Naive thymus-derived CD8-positive, alpha-beta T cell (primary cell): ENCODE data around the gene GLB1L3. TPM values are rescaled to one million over a fixed set of nuclear protein-coding genes. Genes with fewer than 3 reads are reported as not detected.

Experiments
- ATAC-seq, 2 donors: fragments of 150-1000 bp; cut with Tn5 transposase in 1 of 2; sonication (Bioruptor Pico), chemical (Tn5 transposase) in 1 of 2; 1 replicate in 1 of 2; 2 replicates in 1 of 2; pipeline ENCODE4 v1.10.0; 2021; ENCODE audit warnings: mild to moderate bottlenecking in 2 of 2, moderate library complexity in 2 of 2
- POLR2A ChIA-PET: fragments of 350-600 bp; sonication (Branson Sonifier 250); formaldehyde crosslinking; loops from one replicate; lab custom pipeline; 2021; ENCODE audit warnings: antibody characterized with exemption; lab: Charles Lee
- DNase-seq, 10 donors: peaks; one replicate each; pipeline versions ENCODE4 v3.0.0 to v3.0.0-alpha.2; 2020 to 2022
- H3K27ac Mint-ChIP-seq, 10 donors: one replicate each; pipeline ENCODE4 v1.8.0; 2020 to 2022; ENCODE audit warnings: mild to moderate bottlenecking in 10 of 10, mixed read lengths in 10 of 10, moderate library complexity in 4 of 10, inconsistent platforms in 1 of 10
- H3K27me3 Mint-ChIP-seq, 5 donors: one replicate each; pipeline ENCODE4 v1.8.0; 2021 to 2022; ENCODE audit warnings: mixed read lengths in 5 of 5
- H3K36me3 Mint-ChIP-seq, 3 donors: one replicate each; pipeline ENCODE4 v1.8.0; 2020 to 2022; ENCODE audit warnings: mixed read lengths in 3 of 3, mild to moderate bottlenecking in 2 of 3, inconsistent platforms in 1 of 3
- H3K4me1 Mint-ChIP-seq, 4 donors: one replicate each; pipeline ENCODE4 v1.8.0; 2021 to 2022; ENCODE audit warnings: mixed read lengths in 4 of 4
- H3K4me3 Mint-ChIP-seq, 10 donors: one replicate each; pipeline ENCODE4 v1.8.0; 2020 to 2022; ENCODE audit warnings: mild to moderate bottlenecking in 10 of 10, mixed read lengths in 10 of 10, moderate library complexity in 6 of 10, inconsistent platforms in 1 of 10
- H3K9me3 Mint-ChIP-seq, 9 donors: one replicate each; pipeline ENCODE4 v1.8.0; 2020 to 2022; ENCODE audit warnings: mixed read lengths in 9 of 9, mild to moderate bottlenecking in 3 of 9, inconsistent platforms in 1 of 9, moderate library complexity in 1 of 9
- polyA plus RNA-seq, 3 donors: library from polyadenylated mRNA; unstranded; fragments of 300-500 nt; fragmentation: Illumina TruSeq; gene quantifications; one replicate each; pipeline ENCODE4 v1.2.3, GENCODE V29; 2021
- total RNA-seq, 8 experiments: library from RNA in 2 of 8; stranded (reverse) in 2 of 8; gene quantifications; one replicate each; pipeline ENCODE4 v1.2.3 and lab custom pipeline; 2021 to 2026

The GLB1L3 gene
- total and polyA plus RNA-seq, 5 experiments from 2014 or later: 1.2 to 2.5 (median 2.0) TPM

- POLR2A ChIA-PET: interaction anchor here (1.0 kb wide), 1 partner anchor 12 kb away, joined by 3 read pairs; no protein-coding TSS in a partner anchor
- Mint-ChIP-seq H3K27ac (peak overlapping the region in 2 of 10 donors; percentile 28 to 77), H3K9me3 (no peaks in the 10 kb centered on the region), H3K27me3 (no peaks in the 10 kb centered on the region), H3K4me3 (no peak overlapping the region), H3K4me1 (peaks cover 3 to 14% (median 13%) of the 10 kb centered on the region in 4 donors), H3K36me3 (peaks cover 0 to 68% (median 7%) of the 10 kb centered on the region in 3 donors)
- ATAC-seq (no peak), DNase-seq (no peak)
Observed at GRCh38 chr11:134237557-134237922, 38.6 kb upstream of the GLB1L3 start.

DNA sequence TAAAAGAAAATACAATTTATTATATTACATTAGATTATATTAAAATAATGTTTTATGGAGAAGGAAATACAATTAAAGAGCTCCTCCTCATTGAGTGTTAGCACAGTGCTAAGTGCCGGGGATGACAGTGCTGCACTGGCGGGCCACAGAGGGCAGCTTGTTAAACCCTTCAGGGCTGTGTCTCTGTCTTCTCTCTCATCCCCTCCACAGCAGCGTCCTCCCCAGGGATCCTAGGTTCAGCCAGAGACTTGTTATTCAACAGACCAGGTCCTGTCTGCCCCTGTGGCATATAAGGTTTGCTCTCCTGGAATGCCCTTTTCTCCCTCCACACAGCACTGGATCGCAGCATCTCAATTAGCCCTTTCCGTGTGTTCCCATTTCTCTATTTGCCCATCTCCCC lies 37.2 kb upstream of the GLB1L3 start:
- POLR2A ChIA-PET: interaction anchor here (0.9 kb wide), 1 partner anchor 14 kb away, joined by 3 read pairs; the partner anchor contains the start of gene VPS26B
- Mint-ChIP-seq H3K4me1 (peaks cover 0 to 8% (median 2%) of the 10 kb centered on the region in 4 donors), H3K27me3 (no peaks in the 10 kb centered on the region), H3K4me3 (no peak overlapping the region), H3K27ac (peak overlapping the region in 1 of 10 donors; percentile 22), H3K9me3 (no peaks in the 10 kb centered on the region), H3K36me3 (peaks cover 0 to 80% (median 7%) of the 10 kb centered on the region in 3 donors)
- no peak for ATAC-seq
- no peak for DNase-seq

GRCh38 chr11:134240592-134240991 lies 35.6 kb upstream of the GLB1L3 start:
- ATAC-seq (no peak), DNase-seq (no peak)
- peaks cover 0 to 8% (median 2%) of the 10 kb centered on the region in 4 donors for H3K4me1 Mint-ChIP-seq
- H3K4me3 Mint-ChIP-seq: no peak overlapping the region
- no peaks in the 10 kb centered on the region for H3K27me3 Mint-ChIP-seq
- peak overlapping the region in 3 of 10 donors; percentile 0 to 24 (median 19) for H3K27ac Mint-ChIP-seq
- H3K9me3 Mint-ChIP-seq: no peaks in the 10 kb centered on the region
- H3K36me3 Mint-ChIP-seq: peaks cover 0 to 83% (median 7%) of the 10 kb centered on the region in 3 donors
- POLR2A ChIA-PET: interaction anchor here (1.1 kb wide), 1 partner anchor 212 kb away, joined by 3 read pairs; no protein-coding TSS in a partner anchor

DNA sequence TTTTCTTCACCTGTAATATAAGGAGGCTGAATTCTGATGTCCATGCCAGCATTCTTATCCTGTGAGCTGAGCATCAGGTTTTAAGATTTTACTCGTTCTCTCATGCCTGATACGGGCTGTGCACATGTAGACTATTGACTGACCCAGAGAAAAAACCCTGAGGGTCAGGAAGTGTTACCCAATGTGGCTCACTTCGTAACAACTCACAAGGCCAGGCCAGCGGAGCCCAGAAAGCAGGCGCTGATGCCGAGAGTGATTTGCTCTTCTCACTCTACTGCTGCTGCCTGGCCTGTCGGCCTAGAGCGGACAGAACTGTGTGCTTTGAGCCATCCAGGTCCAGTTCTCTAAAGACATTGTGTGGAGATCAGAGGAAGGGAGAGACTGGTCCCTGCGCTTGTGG lies 33.8 kb upstream of the GLB1L3 start:
- Mint-ChIP-seq H3K27ac (peak overlapping the region in 2 of 10 donors; percentile 29 to 46), H3K36me3 (peaks cover 0 to 79% (median 4%) of the 10 kb centered on the region in 3 donors), H3K27me3 (no peaks in the 10 kb centered on the region), H3K4me3 (no peak overlapping the region), H3K4me1 (peaks cover 0 to 4% (median under 1%) of the 10 kb centered on the region in 4 donors), H3K9me3 (no peaks in the 10 kb centered on the region)
- DNase-seq (no peak), ATAC-seq (no peak)
- POLR2A ChIA-PET: no interaction called here

GRCh38 chr11:134243913-134244312 lies 32.3 kb upstream of the GLB1L3 start:
- Mint-ChIP-seq H3K9me3 (no peaks in the 10 kb centered on the region), H3K27me3 (no peaks in the 10 kb centered on the region), H3K36me3 (peaks cover 0 to 84% (median 7%) of the 10 kb centered on the region in 3 donors), H3K4me1 (no peaks in the 10 kb centered on the region), H3K4me3 (no peak overlapping the region), H3K27ac (peak overlapping the region in 1 of 10 donors; percentile 62)
- ATAC-seq: no peak
- no peak for DNase-seq
- POLR2A ChIA-PET: interaction anchor here (1.5 kb wide), 1 partner anchor 20 kb away, joined by 4 read pairs; the partner anchor contains the start of genes NCAPD3 and VPS26B

GRCh38 chr11:134244593-134244992 lies 31.6 kb upstream of the GLB1L3 start:
- H3K27me3 Mint-ChIP-seq: no peaks in the 10 kb centered on the region

DNA sequence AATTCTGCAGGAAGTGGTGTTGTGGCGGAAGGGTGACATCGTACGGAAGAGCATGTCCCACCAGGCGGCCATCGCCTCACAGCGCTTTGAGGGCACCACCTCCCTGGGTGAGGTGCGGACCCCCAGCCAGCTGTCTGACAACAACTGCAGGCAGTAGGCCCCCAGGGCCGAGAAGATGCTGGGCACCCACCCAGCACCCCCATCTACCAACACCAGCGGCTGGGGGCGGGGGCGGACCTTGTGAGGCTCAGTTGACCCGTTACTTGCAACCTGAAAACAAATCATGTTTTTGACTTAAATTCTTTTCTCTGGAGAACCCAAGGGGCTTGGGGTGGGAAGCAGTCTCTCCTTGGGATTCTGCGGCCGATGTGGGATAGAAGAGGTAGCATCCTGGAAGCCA lies 30.7 kb upstream of the GLB1L3 start:
- peaks cover 0 to 2% (median 0%) of the 10 kb centered on the region in 4 donors for H3K4me1 Mint-ChIP-seq
- no peak for DNase-seq
- peak overlapping the region in 1 of 10 donors; percentile 56 for H3K27ac Mint-ChIP-seq
- ATAC-seq: no peak
- H3K4me3 Mint-ChIP-seq: no peak overlapping the region
- POLR2A ChIA-PET: interaction anchor here (1.5 kb wide), 1 partner anchor 21 kb away, joined by 3 read pairs; the partner anchor contains the start of gene VPS26B
- H3K36me3 Mint-ChIP-seq: peaks cover 0 to 84% (median 9%) of the 10 kb centered on the region in 3 donors
- H3K9me3 Mint-ChIP-seq: no peaks in the 10 kb centered on the region
- no peaks in the 10 kb centered on the region for H3K27me3 Mint-ChIP-seq

More at GRCh38 chr11:134244593-134244992, 31.6 kb upstream of the GLB1L3 start:
- peak; percentile 69 to 78 for ATAC-seq
- peak in 7 of 10 donors; percentile 2 to 41 (median 13) for DNase-seq
- peaks cover 0 to 84% (median 7%) of the 10 kb centered on the region in 3 donors for H3K36me3 Mint-ChIP-seq
- POLR2A ChIA-PET: interaction anchor here (1.5 kb wide), 1 partner anchor 21 kb away, joined by 4 read pairs; the partner anchor contains the start of genes NCAPD3 and VPS26B
- peak overlapping the region in 5 of 10 donors; percentile 35 to 80 (median 43) for H3K27ac Mint-ChIP-seq
- H3K4me1 Mint-ChIP-seq: peaks cover 0 to 2% (median 0%) of the 10 kb centered on the region in 4 donors
- H3K9me3 Mint-ChIP-seq: no peaks in the 10 kb centered on the region
- no peak overlapping the region for H3K4me3 Mint-ChIP-seq

- peak overlapping the region in 1 of 10 donors; percentile 49 for H3K27ac Mint-ChIP-seq
- POLR2A ChIA-PET: interaction anchor here (1.5 kb wide), 1 partner anchor 22 kb away, joined by 3 read pairs; the partner anchor contains the start of gene VPS26B
- no peak for ATAC-seq
- H3K4me1 Mint-ChIP-seq: peaks cover 0 to 3% (median 0%) of the 10 kb centered on the region in 4 donors
- no peak overlapping the region for H3K4me3 Mint-ChIP-seq
- no peak for DNase-seq
- peaks cover 0 to 80% (median 9%) of the 10 kb centered on the region in 3 donors for H3K36me3 Mint-ChIP-seq
- no peaks in the 10 kb centered on the region for H3K9me3 Mint-ChIP-seq
- no peaks in the 10 kb centered on the region for H3K27me3 Mint-ChIP-seq
Observed at GRCh38 chr11:134246100-134246499, 30.1 kb upstream of the GLB1L3 start.

- no peak overlapping the region for H3K4me3 Mint-ChIP-seq
- H3K36me3 Mint-ChIP-seq: peaks cover 0 to 81% (median 9%) of the 10 kb centered on the region in 3 donors
- DNase-seq (no peak), ATAC-seq (no peak)
- POLR2A ChIA-PET: no interaction called here
- no peaks in the 10 kb centered on the region for H3K27me3 Mint-ChIP-seq
- H3K27ac Mint-ChIP-seq: peak overlapping the region in 4 of 10 donors; percentile 63 to 73 (median 66)
- no peaks in the 10 kb centered on the region for H3K9me3 Mint-ChIP-seq
- peaks cover 0 to 9% (median 4%) of the 10 kb centered on the region in 4 donors for H3K4me1 Mint-ChIP-seq
Observed at GRCh38 chr11:134246678-134247077, 29.5 kb upstream of the GLB1L3 start.

GRCh38 chr11:134248910-134249480 lies 27.2 kb upstream of the GLB1L3 start:
- DNase-seq: no peak
- peaks cover 0 to 59% (median 6%) of the 10 kb centered on the region in 3 donors for H3K36me3 Mint-ChIP-seq

DNA sequence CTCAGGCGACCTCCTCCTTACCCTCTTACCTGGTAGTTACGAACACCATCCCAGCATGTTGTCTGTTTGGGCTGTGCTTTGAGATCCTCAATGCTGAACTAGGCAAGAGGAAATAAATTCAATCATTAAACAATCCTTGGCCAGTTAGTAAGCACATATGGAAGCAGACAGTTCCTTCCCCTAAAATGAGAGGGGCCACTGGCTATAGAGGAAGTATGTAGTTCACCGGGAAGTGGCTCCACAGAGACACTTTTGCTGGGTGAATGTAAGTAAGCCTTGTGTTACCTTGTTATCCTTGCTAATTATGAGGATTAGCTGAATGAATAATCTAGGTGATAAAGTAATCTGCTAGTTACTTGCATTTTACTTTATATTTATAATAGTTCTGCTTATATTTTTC lies 25.9 kb upstream of the GLB1L3 start:
- Mint-ChIP-seq H3K27ac (peak overlapping the region in 3 of 10 donors; percentile 9 to 62 (median 55)), H3K9me3 (no peaks in the 10 kb centered on the region), H3K36me3 (peaks cover 0 to 48% (median 4%) of the 10 kb centered on the region in 3 donors), H3K4me1 (peaks cover 14 to 33% (median 31%) of the 10 kb centered on the region in 4 donors), H3K4me3 (no peak overlapping the region), H3K27me3 (no peaks in the 10 kb centered on the region)
- POLR2A ChIA-PET: interaction anchor here (6.3 kb wide), 1 partner anchor 24 kb away, joined by 115 read pairs; the partner anchor contains the start of genes NCAPD3 and VPS26B
- no peak for DNase-seq
- ATAC-seq: no peak

More at GRCh38 chr11:134248910-134249480, 27.2 kb upstream of the GLB1L3 start:
- Mint-ChIP-seq H3K27ac (peak overlapping the region in 8 of 10 donors; percentile 8 to 92 (median 58)), H3K9me3 (no peaks in the 10 kb centered on the region), H3K4me1 (peaks cover 7 to 22% (median 21%) of the 10 kb centered on the region in 4 donors), H3K27me3 (no peaks in the 10 kb centered on the region), H3K4me3 (peak overlapping the region in 1 of 10 donors; percentile 16)
- no peak for ATAC-seq
- POLR2A ChIA-PET: interaction anchor here (0.7 to 6.3 kb wide), 3 partner anchors 18 to 24 kb away, joined by 3 to 115 read pairs (median 5); partner anchors contain the start of genes NCAPD3 and VPS26B

GRCh38 chr11:134250675-134251074 lies 25.5 kb upstream of the GLB1L3 start:
- no peak overlapping the region for H3K4me3 Mint-ChIP-seq
- no peak for DNase-seq
- peaks cover 14 to 38% (median 35%) of the 10 kb centered on the region in 4 donors for H3K4me1 Mint-ChIP-seq
- no peak for ATAC-seq
- POLR2A ChIA-PET: interaction anchor here (0.6 to 6.3 kb wide), 2 partner anchors 22 to 24 kb away, joined by 3 to 115 read pairs; partner anchors contain the start of genes NCAPD3 and VPS26B
- no peaks in the 10 kb centered on the region for H3K27me3 Mint-ChIP-seq
- H3K36me3 Mint-ChIP-seq: peaks cover 0 to 45% (median 4%) of the 10 kb centered on the region in 3 donors
- peak overlapping the region in 3 of 10 donors; percentile 47 to 65 (median 53) for H3K27ac Mint-ChIP-seq
- H3K9me3 Mint-ChIP-seq: no peaks in the 10 kb centered on the region
